ENCODE data around the gene FLT4.

The FLT4 gene

DNA sequence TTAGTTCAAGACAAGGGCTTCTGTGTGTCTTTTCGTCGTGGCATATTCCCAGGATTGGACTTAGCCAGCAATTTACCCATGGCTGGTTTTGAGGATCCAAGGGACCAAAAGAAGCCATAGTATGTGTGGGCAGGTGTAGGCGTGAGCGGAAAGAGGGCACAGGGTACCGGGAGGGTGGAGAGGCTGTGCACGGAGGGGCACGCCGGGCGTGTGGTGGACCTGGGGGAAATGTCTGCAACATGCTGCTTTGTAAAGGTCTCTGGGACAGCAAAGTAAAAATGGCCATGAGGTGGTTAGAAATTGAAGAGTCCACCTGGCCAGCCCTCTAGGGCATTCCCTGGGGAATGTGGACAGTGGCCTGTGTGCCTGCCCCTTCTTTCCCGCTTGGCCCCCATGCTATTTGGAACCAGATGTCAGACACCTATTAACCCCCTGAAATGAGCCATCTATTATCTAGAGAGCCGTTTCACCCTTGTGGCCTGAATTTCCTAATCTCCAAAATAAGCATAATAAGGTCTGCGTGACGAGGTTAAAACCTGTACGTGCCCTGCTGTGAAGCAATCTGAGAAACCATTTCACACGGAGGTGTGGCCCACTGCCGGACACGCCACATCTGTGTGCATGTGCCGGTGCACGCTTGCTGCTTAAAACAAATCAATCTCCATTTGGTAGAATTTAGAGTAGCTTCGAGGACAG is 5.1 kb downstream of the FLT4 start:
- intact Hi-C loops (cut with DNase I) = no loop called here
- peak in 3 of 10 donors; percentile 39 to 47 (median 46) for DNase-seq

DNA sequence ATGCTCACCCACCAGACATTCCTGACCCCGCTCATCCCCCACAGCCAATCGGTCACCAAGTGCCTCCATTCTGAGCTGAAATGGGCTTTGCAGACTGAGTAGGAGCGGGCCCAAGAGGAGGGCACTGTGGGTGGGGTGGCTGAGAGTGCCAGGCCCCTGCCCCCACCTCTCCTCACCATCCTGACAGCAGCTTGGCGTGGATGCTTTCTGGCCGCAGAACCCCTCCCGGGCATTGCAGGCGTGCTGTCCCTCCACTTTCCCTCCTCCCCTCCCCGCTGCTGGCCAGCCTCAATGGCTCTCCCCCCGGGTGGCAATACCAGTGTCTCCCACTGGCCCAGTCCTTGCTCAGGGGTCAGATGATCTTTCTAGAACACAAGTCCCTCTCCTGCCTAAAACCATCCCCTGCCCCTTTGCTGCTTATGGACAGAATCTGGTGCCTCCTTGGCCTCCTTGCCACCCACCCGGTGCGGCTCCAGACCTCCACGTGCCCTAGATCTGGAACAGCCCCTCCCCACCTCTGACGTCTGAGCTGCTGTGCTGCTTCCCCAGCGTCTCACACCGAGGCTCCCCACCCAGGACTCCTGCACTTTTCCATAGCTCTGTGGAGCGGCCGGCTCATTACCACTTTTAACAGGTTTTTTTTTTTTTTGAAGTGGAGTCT is 6.1 kb downstream of the FLT4 start:
- peak in 5 of 10 donors; percentile 6 to 65 (median 43) for DNase-seq
- intact Hi-C loops (cut with DNase I) = no loop called here

DNA sequence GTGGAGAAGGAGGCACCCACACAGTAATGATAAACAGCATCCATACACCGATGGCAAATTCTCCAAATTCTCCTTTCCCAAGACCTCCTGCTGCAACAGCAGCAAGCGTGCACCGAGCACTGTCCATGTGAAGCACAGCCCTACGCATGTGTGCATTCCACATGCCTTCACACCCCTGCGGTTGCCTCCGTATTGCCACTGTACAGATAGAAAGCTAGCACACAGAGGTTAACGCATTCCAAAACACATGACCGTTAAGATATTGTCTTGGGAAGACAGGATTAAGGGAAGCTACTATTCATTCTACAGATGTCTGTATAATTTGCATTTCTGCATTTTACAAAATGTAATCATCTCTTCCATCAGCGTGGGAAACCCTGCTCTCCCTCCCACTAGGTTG is 6.6 kb downstream of the FLT4 start:
- DNase-seq = peak in 2 of 10 donors; percentile 16 to 20
- intact Hi-C loops (cut with DNase I) = no loop called here

- intact Hi-C loops (cut with DNase I) = no loop called here
- DNase-seq = peak in 3 of 10 donors; percentile 0 to 67 (median 22)
Measured at GRCh38 chr5:180642181-180642775, 7.1 kb downstream of the FLT4 start.

GRCh38 chr5:180641566-180641900 is 7.9 kb downstream of the FLT4 start:
- intact Hi-C loops (cut with DNase I) = no loop called here
- DNase-seq = peak in 1 of 10 donors; percentile 5

- intact Hi-C loops (cut with DNase I) = no loop called here
- DNase-seq = peak in 7 of 10 donors; percentile 3 to 79 (median 20)
Measured at GRCh38 chr5:180640861-180641565, 8.4 kb downstream of the FLT4 start.

- intact Hi-C loops (cut with DNase I) = no loop called here
Measured at GRCh38 chr5:180640611-180640860, 8.9 kb downstream of the FLT4 start.

GRCh38 chr5:180639741-180640610 is 9.4 kb downstream of the FLT4 start:
- peak in 7 of 10 donors; percentile 3 to 79 (median 24) for DNase-seq

More at GRCh38 chr5:180640611-180640860, 8.9 kb downstream of the FLT4 start:
- DNase-seq = peak in 3 of 10 donors; percentile 1 to 71 (median 51)

DNA sequence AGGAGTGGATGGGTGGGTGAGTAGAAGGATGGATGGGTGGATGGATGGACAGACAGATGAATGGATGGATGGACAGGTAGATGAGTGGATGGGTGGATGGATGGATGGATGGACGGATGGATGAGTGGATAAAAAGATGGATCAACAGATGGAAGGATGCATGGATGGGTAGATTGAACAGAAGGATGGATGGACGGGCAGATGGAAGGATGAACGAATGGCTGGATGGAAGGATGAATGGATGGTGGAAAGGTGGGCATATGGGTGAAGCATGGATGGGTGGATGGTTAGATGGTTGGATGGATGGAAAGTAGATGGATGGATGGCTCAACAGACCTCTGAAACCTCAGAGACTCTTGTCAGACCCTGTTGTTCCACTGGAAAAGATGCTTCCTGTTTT is 10.1 kb downstream of the FLT4 start:
- DNase-seq = no peak
- intact Hi-C loops (cut with DNase I) = no loop called here

More at GRCh38 chr5:180639741-180640610, 9.4 kb downstream of the FLT4 start:
- intact Hi-C loops (cut with DNase I) = no loop called here

- intact Hi-C loops (cut with DNase I) = no loop called here
Measured at GRCh38 chr5:180637962-180638680, 11.3 kb downstream of the FLT4 start.

GRCh38 chr5:180636403-180637075 is 12.9 kb downstream of the FLT4 start:
- peak in 6 of 10 donors; percentile 0 to 80 (median 25) for DNase-seq
- intact Hi-C loops (cut with DNase I) = no loop called here

More at GRCh38 chr5:180637962-180638680, 11.3 kb downstream of the FLT4 start:
- DNase-seq = peak in 7 of 10 donors; percentile 0 to 70 (median 17)

GRCh38 chr5:180636016-180636402 is 13.4 kb downstream of the FLT4 start:
- intact Hi-C loops (cut with DNase I) = no loop called here
- peak in 3 of 10 donors; percentile 1 to 45 (median 24) for DNase-seq

DNA sequence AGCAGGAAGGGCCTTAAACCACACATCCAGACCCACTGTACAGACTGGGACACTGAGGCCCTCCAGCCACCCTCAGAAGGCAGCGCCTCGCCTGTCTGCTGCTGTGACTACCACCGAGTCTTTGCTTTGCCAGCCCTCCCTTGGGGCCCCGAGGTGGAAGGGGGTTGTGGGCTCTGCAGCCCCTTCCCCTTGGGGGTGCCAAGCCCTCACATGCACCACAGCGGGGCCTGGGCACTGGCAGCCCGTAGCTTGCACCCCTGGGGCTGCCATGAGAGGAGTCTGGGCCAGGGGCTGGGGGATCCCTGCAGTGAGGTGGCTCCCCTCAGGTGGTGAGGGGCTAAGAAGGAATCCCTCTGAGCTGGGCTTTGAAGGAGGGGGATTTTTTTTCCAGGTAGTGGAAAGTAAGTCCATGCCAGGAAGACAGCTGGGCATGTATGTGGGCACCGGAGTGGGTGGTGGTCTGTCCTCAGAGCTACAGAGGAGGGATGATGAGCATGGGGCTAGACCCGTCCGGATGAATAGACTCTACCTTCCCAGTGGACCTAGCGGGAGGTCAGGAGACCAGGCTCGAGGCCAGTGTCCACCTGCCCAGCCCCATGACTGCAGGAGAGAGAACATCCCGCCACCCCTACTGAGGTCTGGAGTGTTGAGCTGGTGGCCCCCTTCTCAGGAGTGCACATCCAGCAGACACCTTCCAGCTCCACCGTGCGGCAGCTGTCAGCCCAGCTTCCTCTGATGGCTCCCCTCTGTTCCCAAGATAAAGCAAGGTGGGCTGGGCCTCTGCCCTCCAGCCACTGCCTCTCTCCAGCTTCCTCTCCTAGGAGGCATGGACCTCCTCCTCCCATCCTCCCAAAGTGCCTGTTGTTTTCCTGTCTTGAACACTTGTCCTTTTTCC is 15.9 kb downstream of the FLT4 start:
- intact Hi-C loops (cut with DNase I) = no loop called here
- peak in 2 of 10 donors; percentile 47 for DNase-seq

- DNase-seq = peak in 3 of 10 donors; percentile 41 to 72 (median 72)
- intact Hi-C loops (cut with DNase I) = no loop called here
Measured at GRCh38 chr5:180632768-180633167, 16.6 kb downstream of the FLT4 start.

- DNase-seq = peak in 3 of 10 donors; percentile 57 to 79 (median 71)
- intact Hi-C loops (cut with DNase I) = no loop called here
Measured at GRCh38 chr5:180631549-180632383, 17.6 kb downstream of the FLT4 start.

- DNase-seq = peak in 3 of 10 donors; percentile 17 to 67 (median 58)
- intact Hi-C loops (cut with DNase I) = no loop called here
Measured at GRCh38 chr5:180630426-180630825, 19.0 kb downstream of the FLT4 start.

DNA sequence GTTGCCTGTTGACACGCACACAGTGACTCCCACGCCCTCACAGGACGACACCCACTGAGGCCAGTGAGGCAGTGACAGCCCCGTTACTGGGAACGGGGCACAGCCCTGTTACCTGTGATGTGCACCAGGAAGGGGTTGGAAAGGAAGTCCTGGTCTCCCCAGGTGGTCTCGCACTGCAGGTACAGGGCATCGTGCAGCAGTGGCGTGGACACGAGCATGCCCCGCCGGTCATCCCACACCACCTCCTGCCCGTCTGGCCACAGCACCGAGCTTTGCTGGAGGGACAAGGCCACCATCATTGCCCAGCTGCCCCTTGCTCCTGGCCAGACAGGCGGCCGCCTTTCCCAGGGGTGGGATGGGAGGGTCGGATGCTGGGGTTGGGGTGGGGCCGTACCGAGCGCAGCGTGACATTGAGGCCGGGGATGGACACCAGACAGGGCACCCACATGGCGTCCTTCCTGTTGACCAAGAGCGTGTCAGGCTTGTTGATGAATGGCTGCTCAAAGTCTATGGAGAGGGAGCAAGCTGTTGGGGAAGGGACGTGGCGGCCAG is 19.5 kb downstream of the FLT4 start:
- DNase-seq = peak in 3 of 10 donors; percentile 52 to 66 (median 65)
- intact Hi-C loops (cut with DNase I) = no loop called here

Data from posterior cingulate gyrus (tissue), 11 donors.